Neutrophil (primary cell): ENCODE results near the gene AHRR.

Source experiments
- H3K27ac ChIP-seq: fragments of 200-600 bp; sonication (generic); 2 replicates; pipeline ENCODE4 v1.5.1; 2016; ENCODE audit warnings: mild to moderate bottlenecking, moderate library complexity
- H3K27me3 ChIP-seq: fragments of 200-600 bp; sonication (generic); 2 replicates; pipeline ENCODE4 v1.6.0; 2016; ENCODE audit warnings: mild to moderate bottlenecking
- H3K36me3 ChIP-seq: fragments of 200-600 bp; sonication (generic); 2 replicates; pipeline ENCODE4 v1.5.1; 2017
- H3K4me1 ChIP-seq, 2 experiments: fragments of 200-600 bp in 1 of 2; sonication (generic) in 1 of 2; 1 replicate in 1 of 2; 2 replicates in 1 of 2; pipeline versions ENCODE4 v1.5.1 to v1.6.1; 2013 to 2016; ENCODE audit warnings: low read depth in 1 of 2, low read length in 1 of 2, mild to moderate bottlenecking in 1 of 2, moderate library complexity in 1 of 2; ENCODE audit not compliant: control insufficient read depth in 1 of 2, insufficient read depth in 1 of 2
- H3K4me3 ChIP-seq, 2 experiments: fragments of 200-600 bp in 1 of 2; sonication (generic) in 1 of 2; 1 replicate in 1 of 2; 2 replicates in 1 of 2; pipeline ENCODE4 v1.5.1; 2013 to 2016; ENCODE audit warnings: low read depth in 1 of 2, low read length in 1 of 2, mild to moderate bottlenecking in 1 of 2, moderate library complexity in 1 of 2
- H3K9me3 ChIP-seq: fragments of 200-600 bp; sonication (generic); 2 replicates; pipeline ENCODE4 v1.5.1; 2016
- TF ChIP-seq, protein P1 (sequence below): fragments of 200-600 bp; sonication (generic); IDR thresholded peaks from 2 replicates; pipeline ENCODE4 v1.5.1; 2016; ENCODE audit warnings: antibody characterized with exemption

AHRR gene

DNA sequence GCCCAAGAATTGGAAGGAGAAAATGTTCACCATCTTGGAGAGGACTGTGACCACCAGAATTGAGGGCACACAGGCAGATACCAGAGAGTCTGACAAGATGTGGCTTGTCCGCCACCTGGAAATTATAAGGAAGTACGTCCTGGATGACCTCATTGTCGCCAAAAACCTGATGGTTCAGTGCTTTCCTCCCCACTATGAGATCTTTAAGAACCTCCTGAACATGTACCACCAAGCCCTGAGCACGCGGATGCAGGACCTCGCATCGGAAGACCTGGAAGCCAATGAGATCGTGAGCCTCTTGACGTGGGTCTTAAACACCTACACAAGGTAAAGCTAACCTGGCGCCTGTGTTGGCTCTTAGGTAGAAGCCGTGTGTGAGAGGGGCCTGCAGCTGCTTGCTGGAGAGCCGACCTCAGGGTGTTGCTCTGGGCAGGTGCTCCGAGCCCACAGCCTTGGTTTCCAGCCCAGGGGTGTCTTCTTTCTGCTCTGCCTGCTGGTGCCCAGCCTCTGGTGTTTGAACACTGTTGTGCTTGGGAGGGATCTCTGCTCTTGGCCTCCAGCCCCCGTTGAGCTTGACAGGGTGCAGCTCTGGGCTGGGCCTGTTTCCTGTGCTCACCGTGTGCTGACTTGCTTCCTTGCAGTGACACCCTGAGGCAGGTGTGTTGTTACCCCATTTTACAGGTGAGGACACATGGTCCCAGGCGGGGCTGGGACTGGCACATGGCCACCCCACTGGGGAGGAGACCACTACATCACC is 132.4 kb downstream of the AHRR start:
- Histone ChIP-seq H3K4me1 (peaks cover under 1 to 2% of the 10 kb centered on the region in 2 experiments), H3K4me3 (no peak overlapping the region), H3K27me3 (no peaks in the 10 kb centered on the region), H3K9me3 (no peaks in the 10 kb centered on the region), H3K27ac (no peak overlapping the region), H3K36me3 (peaks cover 84% of the 10 kb centered on the region)
- TF ChIP-seq, protein P1, sequence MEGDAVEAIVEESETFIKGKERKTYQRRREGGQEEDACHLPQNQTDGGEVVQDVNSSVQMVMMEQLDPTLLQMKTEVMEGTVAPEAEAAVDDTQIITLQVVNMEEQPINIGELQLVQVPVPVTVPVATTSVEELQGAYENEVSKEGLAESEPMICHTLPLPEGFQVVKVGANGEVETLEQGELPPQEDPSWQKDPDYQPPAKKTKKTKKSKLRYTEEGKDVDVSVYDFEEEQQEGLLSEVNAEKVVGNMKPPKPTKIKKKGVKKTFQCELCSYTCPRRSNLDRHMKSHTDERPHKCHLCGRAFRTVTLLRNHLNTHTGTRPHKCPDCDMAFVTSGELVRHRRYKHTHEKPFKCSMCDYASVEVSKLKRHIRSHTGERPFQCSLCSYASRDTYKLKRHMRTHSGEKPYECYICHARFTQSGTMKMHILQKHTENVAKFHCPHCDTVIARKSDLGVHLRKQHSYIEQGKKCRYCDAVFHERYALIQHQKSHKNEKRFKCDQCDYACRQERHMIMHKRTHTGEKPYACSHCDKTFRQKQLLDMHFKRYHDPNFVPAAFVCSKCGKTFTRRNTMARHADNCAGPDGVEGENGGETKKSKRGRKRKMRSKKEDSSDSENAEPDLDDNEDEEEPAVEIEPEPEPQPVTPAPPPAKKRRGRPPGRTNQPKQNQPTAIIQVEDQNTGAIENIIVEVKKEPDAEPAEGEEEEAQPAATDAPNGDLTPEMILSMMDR: no peak

DNA sequence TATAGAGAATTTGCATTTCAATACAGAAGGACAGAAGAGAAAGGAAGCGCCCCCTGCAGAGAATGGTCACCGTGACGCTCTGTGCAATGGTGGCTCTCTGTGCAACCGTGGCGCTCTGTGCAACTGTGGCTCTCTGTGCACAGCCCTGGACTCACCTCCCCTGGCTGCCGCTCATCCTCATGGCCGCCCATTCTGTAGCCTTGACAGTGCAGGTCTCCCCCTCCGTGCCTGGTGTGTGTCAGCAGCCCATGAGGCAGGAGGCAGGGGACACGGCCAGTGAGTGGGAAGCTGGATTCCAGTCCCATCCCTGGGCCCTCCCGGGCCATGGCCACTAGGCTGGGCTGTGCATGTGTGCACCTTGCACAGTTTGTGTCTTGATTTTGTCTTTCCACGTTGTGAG is 133.4 kb downstream of the AHRR start:
- Histone ChIP-seq H3K27ac (no peak overlapping the region), H3K9me3 (no peaks in the 10 kb centered on the region), H3K27me3 (no peaks in the 10 kb centered on the region), H3K4me1 (no peaks in the 10 kb centered on the region), H3K36me3 (peaks cover 84% of the 10 kb centered on the region), H3K4me3 (no peak overlapping the region)
- TF ChIP-seq, protein P1: no peak

DNA sequence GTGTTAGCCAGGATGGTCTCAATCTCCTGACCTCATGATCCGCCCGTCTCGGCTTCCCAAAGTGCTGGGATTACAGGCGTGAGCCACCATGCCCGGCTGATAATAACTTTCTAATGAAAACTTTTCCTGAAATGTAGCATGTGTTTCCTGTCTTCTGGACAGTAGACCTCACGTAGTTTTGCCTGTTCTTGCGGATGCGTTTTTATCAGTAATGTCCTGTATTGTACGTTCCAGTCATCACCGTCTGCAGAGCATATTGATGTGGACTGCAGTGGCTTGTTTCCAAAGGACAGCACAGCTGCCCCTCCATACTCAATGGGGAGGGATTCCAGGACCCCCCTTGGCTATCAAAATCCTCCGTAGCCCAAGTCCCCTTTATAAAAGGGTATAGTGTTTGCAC is 134.3 kb downstream of the AHRR start:
- peaks cover 86% of the 10 kb centered on the region for H3K36me3 ChIP-seq

DNA sequence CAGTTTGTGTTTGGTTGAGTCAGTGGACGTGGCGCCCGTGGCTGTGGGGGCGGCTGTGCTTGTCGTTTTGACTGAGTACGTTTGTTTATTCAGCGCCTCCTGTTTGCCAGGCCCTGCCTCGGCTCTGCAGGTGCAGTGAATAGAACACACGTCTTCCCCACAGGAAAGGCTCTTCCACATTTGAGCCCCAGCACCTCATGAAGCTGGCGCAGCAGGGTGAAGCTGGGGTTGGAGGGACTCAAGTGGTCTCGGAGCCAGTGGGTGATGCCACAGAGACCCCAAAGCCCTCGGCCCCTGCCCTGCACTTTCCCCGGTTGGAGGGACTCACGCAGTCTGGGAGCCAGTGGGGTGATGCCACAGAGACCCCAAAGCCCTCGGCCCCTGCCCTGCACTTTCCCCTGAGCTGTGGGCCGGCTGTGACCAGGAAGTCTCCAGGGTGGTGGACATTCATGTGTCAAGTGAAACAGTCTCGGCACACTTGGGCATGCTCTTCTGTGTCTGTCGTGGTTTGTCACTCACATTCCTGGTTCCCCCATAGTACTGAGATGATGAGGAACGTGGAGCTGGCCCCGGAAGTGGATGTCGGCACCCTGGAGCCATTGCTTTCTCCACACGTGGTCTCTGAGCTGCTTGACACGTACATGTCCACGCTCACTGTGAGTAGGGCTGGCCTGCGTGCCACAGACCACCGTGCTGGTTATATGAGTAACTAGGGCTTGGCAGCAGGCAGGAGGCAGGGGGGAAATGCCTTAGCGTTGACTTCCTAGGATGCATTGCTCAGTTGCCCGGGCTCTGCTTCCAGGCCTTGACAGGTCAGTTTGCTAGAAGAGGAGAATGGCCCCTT is 135.1 kb downstream of the AHRR start:
- TF ChIP-seq, protein P1: no peak
- Histone ChIP-seq H3K4me1 (no peaks in the 10 kb centered on the region), H3K9me3 (no peaks in the 10 kb centered on the region), H3K27ac (no peak overlapping the region), H3K27me3 (no peaks in the 10 kb centered on the region), H3K36me3 (peaks cover 87% of the 10 kb centered on the region), H3K4me3 (no peak overlapping the region)

More for the DNA sequence above, 134.3 kb downstream of the AHRR start:
- TF ChIP-seq, protein P1: no peak
- Histone ChIP-seq H3K4me1 (no peaks in the 10 kb centered on the region), H3K4me3 (no peak overlapping the region), H3K9me3 (no peaks in the 10 kb centered on the region), H3K27me3 (no peaks in the 10 kb centered on the region), H3K27ac (no peak overlapping the region)

DNA sequence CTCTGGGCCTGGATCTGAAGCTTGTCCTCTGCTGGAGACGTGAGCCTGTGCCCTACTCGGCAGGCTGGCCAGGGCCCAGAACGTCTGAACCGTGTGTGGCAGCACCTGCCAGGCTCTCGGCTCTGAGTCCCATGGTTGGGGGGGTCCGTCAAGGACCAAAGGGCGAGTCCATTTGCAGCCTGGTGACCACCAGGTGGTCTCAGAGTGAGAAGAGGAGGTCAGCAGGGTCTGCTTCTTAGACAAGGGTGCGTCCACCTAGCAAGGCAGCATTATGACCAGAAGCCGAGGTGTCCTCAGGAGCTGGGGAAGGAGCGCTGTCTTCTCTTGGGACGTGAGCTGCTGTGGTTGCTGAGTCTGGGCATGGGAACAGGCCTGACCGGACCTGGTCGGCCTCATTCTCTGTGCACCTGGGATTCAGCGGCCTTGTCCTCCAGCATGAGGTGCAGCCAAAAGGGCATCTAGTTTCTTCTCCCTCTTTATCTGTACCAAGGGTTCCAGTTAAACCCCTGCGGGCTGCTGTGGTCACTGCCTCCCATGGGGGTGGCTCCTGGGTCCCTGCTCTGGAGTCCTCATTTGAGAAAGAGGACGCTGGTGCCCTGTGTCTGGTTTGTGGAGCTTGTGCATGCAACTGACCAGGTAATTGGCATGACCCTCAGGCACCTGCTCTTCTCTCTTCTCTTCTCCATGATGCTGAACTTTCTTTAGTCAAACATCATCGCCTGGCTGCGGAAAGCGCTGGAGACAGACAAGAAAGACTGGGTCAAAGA is 135.9 kb downstream of the AHRR start:
- peaks cover 95% of the 10 kb centered on the region for H3K36me3 ChIP-seq

More for the DNA sequence above, 135.9 kb downstream of the AHRR start:
- Histone ChIP-seq H3K4me1 (no peaks in the 10 kb centered on the region), H3K9me3 (no peaks in the 10 kb centered on the region), H3K27ac (no peak overlapping the region), H3K4me3 (no peak overlapping the region), H3K27me3 (no peaks in the 10 kb centered on the region)
- TF ChIP-seq, protein P1: no peak
